Activated CD8-positive, alpha-beta memory T cell treated with anti-CD3 and anti-CD28 coated beads, Interleukin-2, amount 10 ng/mL, durations not matched to agents 7 days and 5 days (primary cell): ENCODE results near the gene TNC. TPM values are rescaled to one million over a fixed set of nuclear protein-coding genes. Genes with fewer than 3 reads are reported as not detected.
A peak's percentile ranks its signal among the peaks of the same experiment; 100 is the strongest.

ENCODE experiments used
- ATAC-seq: fragments of 150-1000 bp; cut with Tn5 transposase; one replicate; pipeline ENCODE4 v1.10.0; 2021; ENCODE audit warnings: moderate library complexity
- CTCF ChIA-PET: fragments of 350-600 bp; sonication (Branson Sonifier 250); formaldehyde crosslinking; loops from one replicate; lab custom pipeline; 2021; ENCODE audit warnings: antibody characterized with exemption; lab: Charles Lee
- DNase-seq: peaks from one replicate; pipeline ENCODE4 v3.0.0-alpha.2; 2020
- H3K27ac Mint-ChIP-seq: one replicate; pipeline ENCODE4 v1.8.0; 2021; ENCODE audit warnings: mild to moderate bottlenecking, mixed read lengths
- H3K27me3 Mint-ChIP-seq: one replicate; pipeline ENCODE4 v1.8.0; 2021; ENCODE audit warnings: mixed read lengths
- H3K36me3 Mint-ChIP-seq: one replicate; pipeline ENCODE4 v1.8.0; 2021; ENCODE audit warnings: mild to moderate bottlenecking, mixed read lengths
- H3K4me1 Mint-ChIP-seq: one replicate; pipeline ENCODE4 v1.8.0; 2021; ENCODE audit warnings: mixed read lengths
- H3K4me3 Mint-ChIP-seq: one replicate; pipeline ENCODE4 v1.8.0; 2021; ENCODE audit warnings: mild to moderate bottlenecking, moderate library complexity, mixed read lengths
- H3K9me3 Mint-ChIP-seq: one replicate; pipeline ENCODE4 v1.8.0; 2022; ENCODE audit warnings: low read depth, mixed read lengths
- total RNA-seq, 2 experiments: library from RNA; stranded (reverse); gene quantifications; one replicate each; pipeline ENCODE4 v1.2.3, GENCODE V29; 2021

Gene TNC
- total RNA-seq, 2 experiments from 2014 or later = 0.32 to 0.61 TPM

DNA sequence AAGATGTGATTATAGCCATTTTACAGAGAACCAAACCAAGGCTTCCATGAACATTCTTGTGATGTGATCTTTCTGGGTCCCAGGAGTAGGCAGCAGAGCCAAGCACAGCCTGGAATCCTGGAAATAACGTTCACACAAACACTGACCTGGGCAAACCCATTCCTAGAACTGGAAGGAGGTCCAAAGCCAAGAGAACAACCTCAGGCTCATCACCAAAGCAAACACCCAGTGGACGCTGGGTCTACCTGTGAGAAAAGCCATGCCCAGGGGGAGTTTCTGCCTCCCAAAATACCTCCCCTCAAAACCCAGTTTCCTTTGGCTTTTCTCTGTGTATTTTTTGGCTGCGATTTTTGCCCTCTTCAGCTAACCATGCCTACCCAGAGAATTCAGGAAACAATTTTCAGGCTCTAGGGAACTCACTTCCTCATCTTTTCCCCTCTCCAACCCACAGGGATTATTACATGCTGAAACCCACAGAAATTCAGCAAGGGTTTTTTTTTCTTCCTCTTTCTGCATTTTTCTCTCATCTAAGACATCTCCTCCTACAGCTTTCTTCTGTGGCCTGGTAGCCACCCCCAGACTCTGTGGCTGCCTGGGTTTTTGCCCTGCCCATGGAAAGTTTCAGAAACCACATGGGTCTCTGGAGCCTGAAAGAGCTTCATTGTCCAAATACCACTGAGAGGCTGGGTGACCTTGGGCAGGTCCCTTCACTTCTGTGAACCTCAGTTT is 75.0 kb downstream of the TNC start:
- DNase-seq = no peak
- peaks cover 13% of the 10 kb centered on the region for H3K4me1 Mint-ChIP-seq
- ATAC-seq = no peak
- CTCF ChIA-PET = no interaction called here
- no peaks in the 10 kb centered on the region for H3K9me3 Mint-ChIP-seq
- no peak overlapping the region for H3K27ac Mint-ChIP-seq
- peaks cover 40% of the 10 kb centered on the region for H3K27me3 Mint-ChIP-seq
- H3K36me3 Mint-ChIP-seq = no peaks in the 10 kb centered on the region
- H3K4me3 Mint-ChIP-seq = no peak overlapping the region

DNA sequence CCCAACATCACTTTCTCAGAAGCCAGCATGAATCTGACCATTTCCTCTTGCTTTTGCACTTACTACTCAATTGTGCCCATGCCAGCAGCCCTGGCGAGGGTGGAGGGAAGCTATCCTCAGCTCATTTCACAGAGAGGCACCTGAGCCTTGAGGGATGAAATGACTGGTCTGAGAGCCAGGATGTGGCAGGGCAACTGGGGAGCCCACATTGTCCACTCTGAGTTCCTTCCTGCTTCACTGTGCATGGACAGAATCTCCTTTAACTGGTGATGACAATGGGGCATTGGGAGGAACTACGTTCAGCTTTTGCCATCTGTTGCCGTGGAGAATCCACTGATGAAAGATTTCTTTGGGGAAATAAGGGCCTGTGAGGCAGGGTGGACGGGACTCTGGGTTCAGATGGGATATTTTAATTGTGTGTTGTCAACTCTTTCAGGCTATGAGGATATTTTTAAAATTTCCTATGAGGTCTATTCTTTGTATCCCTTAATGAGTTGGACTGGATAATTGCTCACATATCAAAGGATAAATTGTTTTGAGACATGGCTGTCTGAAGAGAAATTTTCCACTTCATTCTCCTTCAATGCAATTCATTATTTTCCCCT is 78.3 kb downstream of the TNC start:
- no peak overlapping the region for H3K4me3 Mint-ChIP-seq
- H3K4me1 Mint-ChIP-seq = peaks cover 37% of the 10 kb centered on the region
- no peak for DNase-seq
- no peaks in the 10 kb centered on the region for H3K9me3 Mint-ChIP-seq
- no peak overlapping the region for H3K27ac Mint-ChIP-seq
- H3K27me3 Mint-ChIP-seq = peaks cover 20% of the 10 kb centered on the region
- CTCF ChIA-PET = interaction anchor here (1.3 kb wide), 1 partner anchor 634 kb away, joined by 3 read pairs; no protein-coding TSS in a partner anchor
- ATAC-seq = no peak
- H3K36me3 Mint-ChIP-seq = no peaks in the 10 kb centered on the region

GRCh38 chr9:115038178-115038577 is 79.8 kb downstream of the TNC start:
- H3K27ac Mint-ChIP-seq = no peak overlapping the region
- peaks cover 5% of the 10 kb centered on the region for H3K36me3 Mint-ChIP-seq
- DNase-seq (no peak), ATAC-seq (no peak)
- H3K9me3 Mint-ChIP-seq = no peaks in the 10 kb centered on the region
- H3K4me1 Mint-ChIP-seq = peaks cover 40% of the 10 kb centered on the region
- CTCF ChIA-PET = interaction anchor here (0.7 kb wide), 1 partner anchor 301 kb away, joined by 5 read pairs; no protein-coding TSS in a partner anchor
- no peak overlapping the region for H3K4me3 Mint-ChIP-seq
- peaks cover 23% of the 10 kb centered on the region for H3K27me3 Mint-ChIP-seq

DNA sequence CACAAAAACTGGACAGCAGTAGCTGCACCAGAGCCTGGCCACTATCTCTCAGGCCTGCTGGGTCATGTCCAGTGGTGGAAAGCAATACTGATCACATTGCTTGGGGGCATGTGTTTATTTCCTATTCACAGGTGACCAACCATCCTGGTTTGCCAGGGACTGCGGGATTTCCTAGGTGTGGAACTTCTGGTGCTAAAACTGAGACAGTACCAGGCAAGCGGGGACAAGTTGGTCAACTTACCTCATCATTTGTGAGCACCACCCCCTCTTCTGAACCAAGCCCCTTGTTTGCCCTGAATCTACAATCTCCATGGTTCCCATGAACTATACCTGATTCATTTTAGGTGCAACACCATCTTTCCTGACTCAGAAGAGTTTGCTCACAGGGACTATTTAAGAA is 81.3 kb downstream of the TNC start:
- CTCF ChIA-PET = interaction anchor here (1.6 kb wide), 1 partner anchor 15 kb away, joined by 3 read pairs; no protein-coding TSS in a partner anchor
- ATAC-seq (no peak), DNase-seq (no peak)
- no peak overlapping the region for H3K27ac Mint-ChIP-seq
- peaks cover 35% of the 10 kb centered on the region for H3K4me1 Mint-ChIP-seq
- H3K4me3 Mint-ChIP-seq = no peak overlapping the region
- no peaks in the 10 kb centered on the region for H3K9me3 Mint-ChIP-seq
- peaks cover 5% of the 10 kb centered on the region for H3K36me3 Mint-ChIP-seq
- H3K27me3 Mint-ChIP-seq = peaks cover 18% of the 10 kb centered on the region

- DNase-seq = peak; percentile 86
- CTCF ChIA-PET = interaction anchor here (1.2 to 1.6 kb wide), 3 partner anchors 14 to 382 kb away, joined by 3 to 4 read pairs (median 3); no protein-coding TSS in a partner anchor
Observed at GRCh38 chr9:115035841-115036612, 81.9 kb downstream of the TNC start.

GRCh38 chr9:115034801-115035200 is 83.2 kb downstream of the TNC start:
- Mint-ChIP-seq H3K27ac (no peak overlapping the region), H3K36me3 (peaks cover 5% of the 10 kb centered on the region), H3K27me3 (peaks cover 15% of the 10 kb centered on the region), H3K9me3 (no peaks in the 10 kb centered on the region), H3K4me3 (no peak overlapping the region), H3K4me1 (peaks cover 33% of the 10 kb centered on the region)
- DNase-seq (no peak), ATAC-seq (no peak)
- CTCF ChIA-PET = interaction anchor here (1.2 to 2.8 kb wide), 3 partner anchors 17 to 381 kb away, joined by 3 to 10 read pairs (median 4); no protein-coding TSS in a partner anchor

More at GRCh38 chr9:115035841-115036612, 81.9 kb downstream of the TNC start:
- peak overlapping the region; percentile 50 for H3K4me3 Mint-ChIP-seq
- peak; percentile 91 for ATAC-seq
- peaks cover 5% of the 10 kb centered on the region for H3K36me3 Mint-ChIP-seq
- H3K4me1 Mint-ChIP-seq = peaks cover 33% of the 10 kb centered on the region
- H3K27ac Mint-ChIP-seq = peak overlapping the region; percentile 83
- peaks cover 16% of the 10 kb centered on the region for H3K27me3 Mint-ChIP-seq
- no peaks in the 10 kb centered on the region for H3K9me3 Mint-ChIP-seq

- H3K9me3 Mint-ChIP-seq = no peaks in the 10 kb centered on the region
- no peak for DNase-seq
- H3K27me3 Mint-ChIP-seq = peaks cover 16% of the 10 kb centered on the region
- ATAC-seq = no peak
- no peak overlapping the region for H3K27ac Mint-ChIP-seq
- H3K36me3 Mint-ChIP-seq = peaks cover 5% of the 10 kb centered on the region
- CTCF ChIA-PET = interaction anchor here (0.7 to 2.8 kb wide), 2 partner anchors 19 to 127 kb away, joined by 3 to 10 read pairs; no protein-coding TSS in a partner anchor
- H3K4me3 Mint-ChIP-seq = no peak overlapping the region
- H3K4me1 Mint-ChIP-seq = peaks cover 36% of the 10 kb centered on the region
Observed at GRCh38 chr9:115033800-115034199, 84.2 kb downstream of the TNC start.

DNA sequence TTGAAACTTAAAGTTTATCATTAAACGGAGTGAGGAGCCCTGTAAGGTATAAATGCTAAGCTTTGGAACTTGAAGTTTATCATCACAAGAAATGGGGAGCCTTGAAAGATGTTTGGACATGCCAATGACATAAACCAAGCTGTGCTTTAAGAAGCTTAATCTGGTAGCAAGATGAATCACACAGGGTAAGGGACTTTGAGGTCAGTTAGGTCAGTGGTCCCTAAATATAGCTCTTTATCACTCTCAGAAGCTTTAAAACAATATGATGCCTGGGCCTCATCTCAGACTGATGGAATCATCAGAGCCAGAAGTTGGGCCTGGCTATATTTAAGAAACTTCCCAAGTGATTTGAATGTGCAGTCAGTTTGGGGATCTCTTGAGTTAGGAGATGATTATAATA is 85.7 kb downstream of the TNC start:
- peaks cover 18% of the 10 kb centered on the region for H3K27me3 Mint-ChIP-seq
- no peak for DNase-seq
- H3K36me3 Mint-ChIP-seq = peaks cover 5% of the 10 kb centered on the region
- H3K4me3 Mint-ChIP-seq = no peak overlapping the region
- H3K9me3 Mint-ChIP-seq = no peaks in the 10 kb centered on the region
- ATAC-seq = no peak
- no peak overlapping the region for H3K27ac Mint-ChIP-seq
- CTCF ChIA-PET = interaction anchor here (0.8 to 2.8 kb wide), 2 partner anchors 17 to 440 kb away, joined by 3 to 10 read pairs; no protein-coding TSS in a partner anchor
- H3K4me1 Mint-ChIP-seq = peaks cover 38% of the 10 kb centered on the region

GRCh38 chr9:115030006-115030405 is 88.0 kb downstream of the TNC start:
- no peaks in the 10 kb centered on the region for H3K9me3 Mint-ChIP-seq
- ATAC-seq (no peak), DNase-seq (no peak)
- CTCF ChIA-PET = no interaction called here
- H3K36me3 Mint-ChIP-seq = peaks cover 5% of the 10 kb centered on the region
- H3K27me3 Mint-ChIP-seq = peaks cover 26% of the 10 kb centered on the region
- H3K4me1 Mint-ChIP-seq = peaks cover 15% of the 10 kb centered on the region
- no peak overlapping the region for H3K4me3 Mint-ChIP-seq
- H3K27ac Mint-ChIP-seq = no peak overlapping the region

GRCh38 chr9:115025721-115026120 is 92.2 kb downstream of the TNC start:
- Mint-ChIP-seq H3K4me3 (no peak overlapping the region), H3K27ac (no peak overlapping the region), H3K4me1 (peaks cover 9% of the 10 kb centered on the region), H3K9me3 (no peaks in the 10 kb centered on the region), H3K27me3 (peaks cover 31% of the 10 kb centered on the region), H3K36me3 (no peaks in the 10 kb centered on the region)
- no peak for DNase-seq
- no peak for ATAC-seq
- CTCF ChIA-PET = interaction anchor here (1.2 to 1.3 kb wide), 2 partner anchors 9 to 16 kb away, joined by 3 to 4 read pairs; no protein-coding TSS in a partner anchor

- DNase-seq (no peak), ATAC-seq (no peak)
- CTCF ChIA-PET = interaction anchor here (1.3 kb wide), 1 partner anchor 9 kb away, joined by 3 read pairs; no protein-coding TSS in a partner anchor
- Mint-ChIP-seq H3K27me3 (peaks cover 29% of the 10 kb centered on the region), H3K4me1 (peaks cover 9% of the 10 kb centered on the region), H3K36me3 (no peaks in the 10 kb centered on the region), H3K4me3 (no peak overlapping the region), H3K9me3 (no peaks in the 10 kb centered on the region), H3K27ac (no peak overlapping the region)
Observed at GRCh38 chr9:115024925-115025535, 92.9 kb downstream of the TNC start.

DNA sequence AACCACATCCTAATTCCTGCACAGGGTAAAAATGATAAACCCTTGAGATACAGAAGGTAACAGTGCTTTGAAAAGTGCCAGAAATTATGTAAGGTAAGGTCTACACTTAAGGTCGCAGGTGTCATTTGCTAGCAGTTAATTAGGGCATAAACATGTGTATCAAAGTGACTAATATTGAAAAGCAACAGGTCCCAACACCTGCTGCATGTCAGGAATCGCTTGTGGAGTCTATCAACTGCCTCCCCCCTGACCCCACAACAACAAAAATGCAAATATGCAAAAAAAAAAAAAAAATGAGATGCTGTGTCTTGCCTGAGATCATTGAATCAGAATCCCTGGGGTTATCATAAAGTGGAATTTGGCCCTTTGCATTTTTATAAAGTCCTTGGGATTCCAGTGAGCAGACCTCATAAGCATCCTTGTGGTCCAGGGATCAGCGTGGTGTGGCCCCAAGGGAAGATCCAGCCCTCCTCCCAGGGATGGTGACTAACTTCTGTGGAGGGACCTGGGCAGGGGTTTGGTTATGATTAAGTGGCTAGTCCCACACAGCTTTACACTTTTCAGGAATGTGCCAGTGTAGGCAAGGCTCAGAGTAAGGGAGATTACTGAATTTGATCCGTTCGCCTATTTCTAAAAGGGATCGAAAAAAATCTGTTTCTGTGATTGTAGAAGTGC is 95.1 kb downstream of the TNC start:
- Mint-ChIP-seq H3K27ac (no peak overlapping the region), H3K27me3 (peaks cover 22% of the 10 kb centered on the region), H3K4me3 (no peak overlapping the region), H3K4me1 (peaks cover 2% of the 10 kb centered on the region), H3K9me3 (no peaks in the 10 kb centered on the region), H3K36me3 (no peaks in the 10 kb centered on the region)
- CTCF ChIA-PET = interaction anchor here (1.1 to 1.2 kb wide), 2 partner anchors 8 to 13 kb away, joined by 3 to 5 read pairs; no protein-coding TSS in a partner anchor
- ATAC-seq = no peak
- no peak for DNase-seq
